ENCODE measurements around the gene NEK7. TPM values are rescaled to one million over a fixed set of nuclear protein-coding genes. Genes with fewer than 3 reads are reported as not detected.
"Not testable (repeated sequence)": the region's sequence is repeated elsewhere in the genome, so short reads cannot be mapped to it uniquely, and the experiment has no call there.

The NEK7 gene
- total RNA-seq: 119 TPM

DNA sequence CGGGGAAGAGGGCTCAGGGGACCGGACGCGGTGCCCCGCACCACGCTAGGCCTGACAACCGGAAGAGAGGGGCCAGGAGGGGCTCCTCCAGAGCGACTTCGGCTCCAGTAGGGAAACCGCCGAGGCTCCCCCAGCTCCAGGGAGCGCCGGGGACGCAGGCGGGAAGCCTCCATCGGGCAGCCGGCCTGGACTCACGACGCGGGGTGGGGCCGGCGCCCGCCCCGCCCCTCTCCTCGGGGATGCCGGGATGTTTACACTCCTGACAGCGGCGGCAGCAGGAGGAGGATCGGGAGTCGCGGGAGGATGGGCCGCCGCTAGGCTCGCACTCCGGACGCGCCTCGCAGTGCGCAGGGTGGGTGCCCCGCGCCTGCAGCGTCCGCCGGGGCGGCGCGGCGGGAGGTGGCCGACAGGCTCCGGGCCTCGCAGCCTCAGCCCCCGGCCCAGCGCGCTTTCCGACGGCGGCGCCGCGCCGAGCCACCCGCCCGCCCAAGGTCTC, at the start of gene NEK7:
Gene NEK7 (plus strand): TSS at position 254 of the 496 bp plus-strand sequence. CDS start 75,583 bp downstream, outside the sequence.
- intact Hi-C loops (cut with DNase I): no loop called here
- ATAC-seq (peak; percentile 86), DNase-seq (ENCODE audit: low spot score) (peak; percentile 90)

DNA sequence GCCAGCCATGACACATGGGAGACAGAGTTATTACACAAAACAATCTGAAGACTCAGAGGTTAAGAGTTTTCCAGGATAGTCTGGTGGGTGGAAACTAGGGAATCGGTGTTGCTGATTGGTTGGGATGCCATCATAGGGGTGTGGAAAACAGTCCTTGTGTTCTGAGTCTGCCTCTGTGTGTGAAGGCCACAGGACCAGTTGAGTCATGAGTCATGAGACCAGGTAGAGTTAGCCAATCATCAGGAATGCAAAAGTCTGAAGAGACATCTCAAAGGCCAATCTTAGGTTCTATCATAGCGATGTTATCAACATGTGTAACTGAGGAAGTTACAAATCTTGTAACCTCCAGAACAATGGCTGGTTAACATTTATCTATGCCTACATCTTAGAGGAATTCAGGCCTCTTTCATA, 49.7 kb upstream of the NEK7 start:
- intact Hi-C loops (cut with DNase I): no loop called here
- no peak for DNase-seq (ENCODE audit: low spot score)
- ATAC-seq: no peak

DNA sequence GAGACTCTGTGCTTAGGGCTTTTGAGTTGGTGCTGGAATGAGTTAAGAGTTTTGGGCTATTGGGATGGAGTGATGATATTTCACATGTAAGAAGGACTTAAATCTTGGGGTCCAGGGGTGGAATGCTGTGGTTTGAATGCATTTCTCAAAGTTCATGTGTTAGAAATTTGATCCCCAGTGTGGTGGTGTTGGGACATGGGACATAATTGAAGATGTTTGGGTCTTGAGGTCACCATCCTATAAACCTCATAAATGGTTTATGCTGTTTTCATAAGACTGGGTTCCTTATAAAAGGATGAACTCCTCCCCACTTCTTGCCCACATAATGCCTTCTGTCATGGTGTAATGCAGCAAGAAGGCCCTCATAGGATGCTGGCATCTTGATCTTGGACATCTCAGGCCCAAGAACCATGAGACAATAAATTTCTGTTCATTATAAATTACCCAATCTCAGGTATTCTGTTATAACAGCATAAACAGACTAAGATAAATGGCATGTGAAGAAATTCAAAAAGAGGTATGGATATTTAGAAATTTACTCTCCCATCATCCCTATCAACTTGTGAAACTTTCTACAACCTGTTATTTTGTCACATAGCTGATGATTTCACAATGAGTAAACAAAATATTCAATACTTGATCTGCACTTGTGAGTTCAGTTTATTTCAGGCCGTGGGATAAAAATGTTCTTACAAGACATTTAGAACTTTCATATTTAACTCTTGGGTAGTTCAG, 48.0 kb upstream of the NEK7 start:
- intact Hi-C loops (cut with DNase I): no loop called here
- DNase-seq (ENCODE audit: low spot score) (no peak), ATAC-seq (no peak)

DNA sequence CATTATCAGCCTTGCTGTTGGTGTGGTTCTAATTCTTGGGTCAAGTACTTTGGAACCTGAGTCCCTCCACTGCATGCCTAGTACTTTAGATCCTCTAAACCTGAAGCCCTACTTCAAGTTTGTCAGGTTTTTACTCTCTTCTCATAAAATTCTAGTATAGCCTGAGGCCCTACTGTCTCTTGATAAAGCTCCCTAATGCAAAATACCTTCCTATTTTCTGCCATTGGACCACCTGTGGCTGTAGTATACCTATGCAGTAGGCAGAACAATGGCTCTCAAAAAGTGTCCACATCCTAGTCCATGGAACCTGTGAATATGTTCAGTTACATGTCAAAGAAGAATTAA, 47.5 kb upstream of the NEK7 start:
- intact Hi-C loops (cut with DNase I): no loop called here
- DNase-seq (ENCODE audit: low spot score) (no peak), ATAC-seq (no peak)

DNA sequence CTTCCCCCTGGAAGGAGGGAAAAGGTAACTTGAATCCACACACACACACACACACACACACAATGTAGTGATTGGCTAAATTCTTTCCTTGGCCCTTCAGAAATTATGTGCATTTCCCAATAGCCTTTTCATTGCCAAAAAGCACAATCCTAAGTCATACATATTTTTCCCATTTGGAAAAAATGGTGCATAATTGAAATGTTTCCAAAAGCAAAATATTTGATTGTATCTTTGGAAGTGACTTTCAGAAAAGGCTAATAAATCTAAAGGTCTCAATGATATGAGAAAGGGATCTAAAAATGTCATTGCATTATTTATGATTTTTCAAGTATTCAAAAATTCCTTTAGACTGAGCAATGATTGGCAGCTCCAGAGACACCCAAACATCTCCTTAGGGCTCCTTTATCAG, 43.5 kb upstream of the NEK7 start:
- DNase-seq (ENCODE audit: low spot score): no peak
- no peak for ATAC-seq
- intact Hi-C loops (cut with DNase I): no loop called here

DNA sequence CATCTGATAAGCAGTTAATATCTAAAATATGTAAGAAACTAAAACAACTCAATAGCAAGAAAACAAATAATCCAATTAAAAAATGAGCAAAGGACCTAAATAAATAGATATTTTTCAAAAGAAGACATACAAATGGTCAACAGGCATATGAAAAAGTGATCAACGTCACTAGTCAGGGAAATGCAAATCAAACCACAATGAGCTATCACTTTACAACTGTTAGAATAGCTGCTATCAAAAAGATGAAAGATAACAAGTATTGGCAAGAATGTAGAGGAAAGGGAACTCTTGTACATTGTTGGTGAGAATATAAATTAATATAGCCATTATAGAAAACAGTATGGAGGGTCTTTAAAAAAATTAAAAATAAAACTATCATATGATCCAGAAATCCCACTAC, 40.7 kb upstream of the NEK7 start:
- intact Hi-C loops (cut with DNase I): no loop called here
- no peak for ATAC-seq
- DNase-seq (ENCODE audit: low spot score): no peak

DNA sequence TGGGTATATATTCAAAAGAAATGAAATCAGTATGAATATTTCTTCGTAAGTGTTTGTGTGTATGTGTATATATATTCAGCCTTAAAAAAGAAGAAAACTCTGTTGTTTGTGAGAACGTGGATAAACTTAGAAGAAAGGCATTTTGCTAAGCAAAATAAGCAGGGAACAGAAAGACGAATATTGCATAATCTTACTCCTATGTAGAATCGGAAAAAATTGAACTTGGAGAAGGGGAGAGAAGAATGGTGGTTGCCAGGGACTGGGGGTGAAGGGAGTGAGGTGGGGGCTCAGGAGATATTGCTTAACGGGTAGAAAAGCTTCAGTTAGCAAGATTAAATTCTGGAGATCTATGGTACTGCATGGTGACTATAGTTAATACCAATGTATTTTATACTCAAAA, 40.3 kb upstream of the NEK7 start:
- intact Hi-C loops (cut with DNase I): no loop called here
- ATAC-seq (no peak), DNase-seq (ENCODE audit: low spot score) (no peak)

DNA sequence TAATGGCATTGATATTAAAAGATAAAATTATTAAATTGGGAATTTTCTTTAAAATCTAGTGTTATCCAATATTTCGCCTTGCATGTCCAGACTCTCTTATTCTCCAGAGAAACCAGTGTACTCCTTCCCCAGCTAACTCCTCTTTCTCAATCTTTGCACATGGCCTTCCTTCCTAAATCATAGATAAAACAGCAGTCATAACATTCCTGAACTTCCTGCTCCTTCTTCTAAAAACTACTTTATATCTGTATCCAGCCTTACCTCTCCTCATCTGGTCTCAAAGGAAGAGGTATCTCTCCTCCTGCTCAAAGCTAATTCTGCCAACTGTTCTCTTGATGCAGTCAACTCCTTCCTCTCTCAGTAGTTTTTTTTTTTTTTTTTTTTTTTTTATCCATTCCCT, 39.5 kb upstream of the NEK7 start:
- intact Hi-C loops (cut with DNase I): no loop called here
- no peak for DNase-seq (ENCODE audit: low spot score)
- ATAC-seq: peak; percentile 31

DNA sequence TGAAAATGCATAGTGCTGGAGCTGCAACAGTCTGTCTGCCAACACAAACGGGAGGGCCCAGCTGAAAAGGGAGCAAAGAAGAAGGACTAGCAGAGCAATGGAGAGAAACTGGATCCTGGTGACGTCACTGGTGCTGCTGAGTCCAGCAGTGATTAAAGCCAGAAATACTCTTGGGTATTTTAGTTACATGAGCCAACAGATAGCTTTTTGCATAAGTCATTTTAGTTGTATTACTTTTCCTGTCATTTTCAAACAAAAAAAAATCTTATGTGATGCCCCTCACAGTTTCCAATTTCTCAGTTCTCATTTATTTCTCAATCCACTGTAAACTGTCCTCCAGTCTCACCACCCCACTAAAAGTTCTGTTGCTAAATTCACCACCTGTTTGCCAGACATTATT, 38.7 kb upstream of the NEK7 start:
- ATAC-seq (peak; percentile 97), DNase-seq (ENCODE audit: low spot score) (peak; percentile 82)
- intact Hi-C loops (cut with DNase I): no loop called here

DNA sequence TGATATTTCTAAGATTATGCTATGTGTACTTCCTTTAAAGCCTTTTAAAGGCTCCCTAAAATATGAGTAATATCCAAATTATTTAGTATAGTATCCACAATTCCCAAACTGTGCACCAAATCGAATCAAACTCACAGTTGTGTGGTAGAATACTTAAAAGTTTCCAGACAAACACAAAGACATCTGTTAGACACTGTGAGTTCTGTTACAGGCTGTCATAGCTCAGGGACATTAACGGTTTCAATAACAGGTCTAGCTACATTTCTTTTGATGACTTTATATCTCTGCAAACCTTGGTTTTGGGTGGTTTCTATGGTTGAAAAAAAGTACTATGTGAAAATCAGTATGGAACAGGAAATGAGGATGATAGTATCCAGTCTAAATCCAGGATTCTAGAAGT, 36.9 kb upstream of the NEK7 start:
- intact Hi-C loops (cut with DNase I): no loop called here
- DNase-seq (ENCODE audit: low spot score): no peak
- ATAC-seq: no peak

DNA sequence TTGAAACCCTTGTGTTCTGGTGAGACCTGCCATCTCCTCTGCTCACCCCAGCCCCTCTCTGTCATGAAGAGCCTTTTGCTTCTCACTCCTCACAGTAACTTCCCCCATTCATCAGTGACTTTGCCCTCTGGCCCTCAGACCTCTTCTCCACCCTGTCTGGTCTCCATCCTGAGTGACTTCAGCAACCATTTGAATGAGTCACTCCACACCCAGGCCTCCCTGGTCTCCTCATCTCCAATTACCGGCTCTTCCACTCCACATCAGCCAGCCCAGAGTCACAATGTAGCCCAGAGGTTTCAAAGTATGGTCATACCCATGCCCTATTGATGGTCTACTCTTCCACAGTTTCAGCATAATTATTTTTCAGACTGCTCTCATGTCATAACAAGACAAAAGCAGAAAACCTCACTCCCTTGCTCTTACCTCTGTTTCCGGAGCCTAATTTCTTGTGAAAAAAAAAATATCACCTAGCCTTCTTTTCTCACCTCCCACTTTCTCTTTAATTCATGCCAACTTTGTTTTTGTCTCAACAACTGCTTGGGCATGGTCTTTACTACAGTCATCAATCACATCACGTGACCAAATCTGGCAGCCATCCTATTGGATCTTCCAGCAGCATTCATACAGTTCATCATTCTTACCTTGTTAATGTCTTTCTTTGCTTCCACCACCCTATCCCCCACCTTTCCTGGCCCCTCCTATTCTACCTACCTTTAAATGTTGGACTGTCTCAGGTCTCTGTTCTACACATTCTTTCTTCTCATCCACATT, 35.6 kb upstream of the NEK7 start:
- intact Hi-C loops (cut with DNase I): no loop called here
- ATAC-seq (no peak), DNase-seq (ENCODE audit: low spot score) (no peak)

DNA sequence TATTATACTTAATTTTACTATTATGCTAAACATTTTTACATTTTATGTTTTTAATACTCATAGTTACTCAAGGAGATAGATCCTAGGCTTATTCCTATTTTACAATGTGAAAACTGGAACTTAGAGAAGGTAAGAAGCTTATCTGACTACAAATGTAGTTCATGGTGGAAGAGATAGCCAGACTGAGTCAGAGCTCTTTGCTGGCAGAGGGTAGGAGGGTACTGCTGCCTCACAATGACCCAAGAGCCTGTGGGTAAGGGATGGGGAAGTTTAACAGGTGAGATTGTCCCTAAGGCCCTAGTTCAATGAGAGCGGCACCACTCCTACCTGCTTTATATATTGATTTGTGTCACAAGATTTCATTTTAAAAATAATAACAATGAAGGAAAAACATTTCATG, 34.1 kb upstream of the NEK7 start:
- ATAC-seq: no peak
- DNase-seq (ENCODE audit: low spot score): no peak
- intact Hi-C loops (cut with DNase I): no loop called here

DNA sequence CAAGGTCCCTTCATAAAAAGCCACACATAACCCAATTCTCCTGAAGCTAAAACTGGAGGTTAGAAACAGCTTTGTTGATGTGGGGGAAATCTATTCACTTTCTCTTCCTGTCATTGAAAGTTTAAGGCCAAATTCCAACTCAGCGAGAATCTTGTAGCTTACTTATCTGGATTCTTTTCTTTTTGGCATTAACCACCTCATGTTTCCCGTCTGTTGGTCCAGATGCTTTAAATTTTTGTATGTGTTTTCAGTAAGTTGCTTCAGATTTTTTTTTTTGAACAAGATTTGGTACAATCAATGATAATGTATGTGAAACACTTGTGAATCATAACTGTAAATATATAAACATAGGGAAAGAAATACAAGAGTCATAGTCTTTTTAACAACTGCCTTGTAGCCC, 33.7 kb upstream of the NEK7 start:
- intact Hi-C loops (cut with DNase I): no loop called here
- DNase-seq (ENCODE audit: low spot score): no peak

DNA sequence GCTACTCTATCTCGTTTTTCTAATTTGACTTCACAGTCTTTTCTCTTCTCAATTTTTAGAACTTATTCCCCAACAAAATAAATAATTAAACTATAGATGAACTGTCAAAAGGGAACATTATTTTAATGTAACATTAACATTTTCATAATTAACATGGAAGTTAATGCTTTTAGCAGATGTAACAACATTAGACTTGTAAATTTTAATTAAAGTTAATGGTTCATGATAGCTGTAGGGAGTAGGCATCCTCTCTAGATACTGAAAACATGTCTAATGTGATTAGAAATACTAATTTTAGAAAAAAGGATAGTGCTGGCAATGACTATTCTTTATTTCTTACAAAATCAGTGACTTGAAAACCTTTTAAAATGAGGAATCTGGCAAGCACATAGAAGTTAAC, 32.1 kb upstream of the NEK7 start:
- no peak for ATAC-seq
- intact Hi-C loops (cut with DNase I): no loop called here
- no peak for DNase-seq (ENCODE audit: low spot score)

More for the DNA sequence above, 33.7 kb upstream of the NEK7 start:
- ATAC-seq: no peak

DNA sequence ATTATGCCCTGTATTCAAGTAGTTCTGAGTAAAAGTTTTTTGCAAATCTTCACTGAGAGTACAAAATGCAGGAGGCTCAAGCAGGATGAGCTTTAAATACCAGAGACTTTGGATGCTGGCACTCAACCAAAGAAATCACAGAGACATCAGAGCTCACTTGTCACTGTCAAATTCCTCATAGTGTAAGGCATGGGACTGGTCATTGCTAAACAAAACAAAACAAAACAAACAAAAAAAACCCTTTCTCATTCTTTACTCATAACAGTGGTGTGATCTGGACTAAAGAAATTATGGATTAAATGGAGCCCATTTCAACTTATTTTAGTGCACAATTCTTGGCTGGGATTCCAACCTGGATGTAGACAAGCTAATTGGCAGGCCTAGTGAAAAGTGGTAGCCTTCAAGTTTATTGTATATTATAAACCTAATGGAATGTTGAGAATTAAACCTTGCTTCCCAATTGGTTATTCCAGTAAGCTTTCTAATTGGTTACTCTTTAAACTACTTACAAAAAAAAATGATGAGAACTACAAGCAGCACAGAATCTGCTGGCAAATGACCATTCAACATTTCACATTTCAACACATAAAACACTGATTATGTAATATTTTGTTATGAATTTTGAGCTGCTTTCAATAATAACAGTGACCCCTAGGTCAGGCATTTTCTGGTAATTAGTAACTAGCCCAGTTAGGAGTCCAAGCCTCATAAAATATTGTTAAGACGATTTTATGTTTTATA, 30.6 kb upstream of the NEK7 start:
- intact Hi-C loops (cut with DNase I): no loop called here
- DNase-seq (ENCODE audit: low spot score) (no peak), ATAC-seq (peak; percentile 79)

DNA sequence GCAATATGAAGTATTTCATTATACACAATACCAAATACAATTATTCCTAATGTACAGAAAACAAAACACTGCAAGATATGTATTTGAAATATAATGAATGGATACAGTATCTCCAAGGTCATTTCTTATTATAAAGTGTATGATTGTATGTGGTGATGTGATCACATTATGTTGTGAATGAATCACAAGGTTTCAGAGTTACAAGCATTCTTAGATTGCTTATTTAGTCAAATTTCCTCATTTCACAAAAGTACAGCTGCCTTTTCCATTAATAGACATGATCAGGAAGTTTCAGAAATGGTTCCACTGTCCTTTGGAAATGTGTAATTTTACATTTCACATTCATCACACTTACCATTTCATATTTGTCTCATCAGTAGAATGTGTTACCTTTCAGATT, 28.3 kb upstream of the NEK7 start:
- intact Hi-C loops (cut with DNase I): no loop called here
- DNase-seq (ENCODE audit: low spot score): no peak
- no peak for ATAC-seq

DNA sequence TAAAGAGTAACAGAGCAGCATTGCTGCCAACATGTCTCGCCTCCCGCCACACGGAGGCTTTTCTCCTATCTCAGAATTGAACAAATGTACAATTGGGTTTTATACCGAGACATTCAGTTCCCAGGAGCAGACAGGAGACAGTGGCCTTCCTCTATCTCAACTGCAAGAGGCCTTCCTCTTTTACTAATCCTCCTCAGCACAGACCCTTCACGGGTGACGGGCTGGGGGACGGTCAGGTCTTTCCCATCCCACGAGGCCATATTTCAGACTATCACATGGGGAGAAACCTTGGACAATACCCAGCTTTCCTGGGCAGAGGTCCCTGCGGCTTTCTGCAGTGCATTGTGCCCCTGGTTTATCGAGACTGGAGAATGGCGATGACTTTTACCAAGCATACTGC, 26.7 kb upstream of the NEK7 start:
- DNase-seq (ENCODE audit: low spot score); ATAC-seq; intact Hi-C loops (cut with DNase I): not testable (repeated sequence)

DNA sequence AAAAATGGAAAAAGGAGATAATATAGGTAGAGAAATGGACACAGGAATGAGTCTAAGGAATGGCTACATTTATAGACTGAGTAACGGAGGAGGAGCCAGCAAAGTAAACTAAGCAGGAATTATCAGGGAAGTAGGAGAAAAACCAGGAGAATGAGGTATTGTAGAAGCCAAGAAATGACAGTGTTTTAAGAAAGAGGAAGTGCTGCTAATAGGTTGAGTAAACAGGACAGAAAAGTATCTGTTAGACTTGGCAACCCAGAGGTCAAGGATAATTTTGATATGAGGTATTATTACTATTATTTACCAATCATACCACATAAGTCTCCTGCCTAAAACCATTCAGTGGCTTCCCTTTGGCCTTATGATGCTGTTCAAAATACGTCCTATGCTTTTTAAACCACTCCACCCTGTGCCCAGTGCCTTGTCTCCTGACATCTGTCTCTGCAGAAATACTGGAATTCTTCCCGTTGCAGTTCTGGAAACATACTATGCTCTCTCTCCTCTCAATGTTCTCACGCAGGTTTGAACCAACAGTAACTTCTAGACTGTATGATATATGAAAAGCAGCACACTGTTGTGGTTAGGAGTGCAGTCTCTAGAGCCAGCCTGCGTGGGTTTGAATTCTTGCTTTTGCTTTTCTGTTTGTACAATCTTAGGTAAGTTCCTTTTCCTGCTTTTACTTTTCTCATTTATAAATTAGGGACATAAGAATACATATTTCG, 24.6 kb upstream of the NEK7 start:
- DNase-seq (ENCODE audit: low spot score): no peak
- intact Hi-C loops (cut with DNase I): no loop called here
- ATAC-seq: no peak

DNA sequence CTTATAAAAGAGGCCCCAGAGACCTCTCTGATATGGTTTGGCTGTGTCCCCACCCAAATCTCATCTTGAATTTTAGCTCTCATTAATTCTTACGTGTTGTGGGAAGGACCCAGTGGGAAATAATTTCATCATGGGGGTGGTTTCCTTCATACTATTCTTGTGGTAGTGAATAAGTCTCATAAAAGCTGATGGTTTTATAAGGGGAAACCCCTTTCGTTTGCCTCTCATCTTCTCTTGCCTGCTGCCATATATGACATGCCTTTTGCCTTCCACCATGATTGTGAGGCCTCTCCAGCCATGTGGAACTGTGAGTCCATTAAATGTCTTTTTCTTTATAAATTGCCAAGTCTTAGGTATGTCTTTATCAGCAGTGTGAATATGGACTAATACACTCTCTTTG, 22.5 kb upstream of the NEK7 start:
- ATAC-seq (no peak), DNase-seq (ENCODE audit: low spot score) (no peak)
- intact Hi-C loops (cut with DNase I): no loop called here

Measured in sciatic nerve (tissue), 2 donors.